22Rv1 (cell line): Measurements from ENCODE around the gene DPF3.

Source experiments
- H3K27ac ChIP-seq: fragments of 450-650 bp; 2 replicates; pipeline ENCODE4 v1.5.1; 2017
- CTCF ChIP-seq: fragments of 450-650 bp; IDR thresholded peaks from 2 replicates; pipeline ENCODE4 v1.5.1; 2017; ENCODE audit warnings: mild to moderate bottlenecking
- ZFX ChIP-seq: fragments of 450-650 bp; IDR thresholded peaks from 2 replicates; pipeline ENCODE4 v1.6.1; 2017; ENCODE audit warnings: antibody characterized with exemption, borderline replicate concordance

The DPF3 gene

GRCh38 chr14:72869407-72870329, 24.2 kb downstream of the DPF3 start:
- no peak for TF ChIP-seq CTCF
- no peak for TF ChIP-seq ZFX
- H3K27ac ChIP-seq = no peak overlapping the region

DNA sequence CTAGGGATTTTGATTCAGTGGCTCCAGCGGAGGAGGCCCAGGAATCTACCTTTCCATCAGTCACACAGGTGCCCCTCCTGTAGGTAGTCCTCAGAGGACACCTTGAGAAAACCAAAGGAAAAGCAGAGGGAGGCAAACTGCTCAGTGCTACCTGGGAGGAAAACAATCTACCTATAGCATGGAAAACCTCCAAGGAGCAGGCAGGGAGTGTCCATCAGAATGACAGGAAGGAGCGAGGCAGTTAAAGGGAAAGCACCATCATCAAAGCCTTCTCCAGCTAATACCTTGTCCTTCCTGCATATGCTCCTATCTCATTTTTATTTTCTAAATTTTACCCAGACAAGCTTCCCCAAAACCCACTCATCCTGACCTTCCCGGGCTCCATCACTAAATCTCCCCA, 25.4 kb downstream of the DPF3 start:
- TF ChIP-seq CTCF = no peak
- TF ChIP-seq ZFX = no peak
- no peak overlapping the region for H3K27ac ChIP-seq

DNA sequence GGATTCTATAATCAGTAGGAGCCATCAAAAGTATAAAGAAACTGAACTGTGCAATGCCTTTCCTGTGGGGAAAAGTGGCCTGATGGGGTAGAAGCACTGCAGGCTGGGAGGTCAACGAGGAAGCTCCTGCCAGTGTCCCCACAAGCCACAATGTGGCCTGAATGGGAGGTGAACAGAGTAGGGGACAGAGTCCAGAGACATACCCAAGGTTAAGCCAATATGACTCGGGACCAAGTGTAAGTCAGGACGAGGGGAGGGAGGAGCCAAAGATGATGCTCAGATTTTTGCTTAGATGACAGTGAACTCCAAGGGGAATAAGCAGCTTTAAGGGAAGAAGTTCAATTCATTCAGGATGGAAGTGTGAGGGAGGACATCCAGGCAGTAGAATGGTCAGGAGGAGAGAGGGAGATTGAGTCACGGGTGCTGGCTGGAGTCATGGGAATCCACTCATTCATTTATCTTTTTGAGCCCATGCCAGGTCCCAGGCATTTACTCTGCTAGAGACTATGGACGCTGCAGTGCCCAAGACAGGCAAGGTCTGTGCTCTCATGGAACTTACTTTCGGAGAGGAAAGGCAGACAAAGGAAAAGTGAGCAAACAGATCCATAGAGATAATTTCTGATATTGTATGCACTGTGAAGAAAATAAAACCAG, 29.1 kb downstream of the DPF3 start:
- TF ChIP-seq ZFX (no peak), CTCF (no peak)
- H3K27ac ChIP-seq = no peak overlapping the region

- TF ChIP-seq ZFX = no peak
- H3K27ac ChIP-seq = no peak overlapping the region
These were observed 30.5 kb downstream of the DPF3 start for GRCh38 chr14:72863216-72864006.

- TF ChIP-seq CTCF (no peak), ZFX (no peak)
- no peak overlapping the region for H3K27ac ChIP-seq
These were observed 37.2 kb downstream of the DPF3 start for GRCh38 chr14:72856530-72857266.

DNA sequence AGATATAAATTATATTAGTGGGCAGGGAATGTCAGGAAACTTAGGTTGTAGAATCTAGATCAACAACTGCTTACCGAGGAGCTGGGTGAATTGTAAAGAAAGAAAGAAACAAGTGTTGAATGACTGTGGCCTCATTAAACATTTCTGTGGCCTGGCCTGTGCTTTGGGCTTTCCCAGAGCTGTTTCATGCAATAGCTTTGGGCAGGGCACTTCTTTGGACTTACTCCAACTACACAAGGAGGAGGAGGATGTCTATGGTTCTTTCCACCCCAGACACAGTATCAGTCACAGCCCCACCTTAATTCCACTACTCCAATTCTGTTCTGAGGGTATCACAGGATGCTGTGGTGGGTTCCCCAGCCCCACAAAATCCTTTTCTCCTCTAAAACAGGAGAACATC, 38.0 kb downstream of the DPF3 start:
- TF ChIP-seq CTCF (no peak), ZFX (no peak)

GRCh38 chr14:72852194-72852593, 41.7 kb downstream of the DPF3 start:
- no peak for TF ChIP-seq CTCF
- no peak for TF ChIP-seq ZFX
- H3K27ac ChIP-seq = no peak overlapping the region

More for the DNA sequence above, 38.0 kb downstream of the DPF3 start:
- no peak overlapping the region for H3K27ac ChIP-seq
